A549 (cell line): ENCODE data around the gene TMEM82. TPM values are rescaled to one million over a fixed set of nuclear protein-coding genes. Genes with fewer than 3 reads are reported as not detected.

Experiments
- ATAC-seq, 2 experiments: fragments of 200-7000 bp in 1 of 2; fragments of >200 bp in 1 of 2; cut with Nextera tagmentation in 1 of 2; cut with Tn5 transposase in 1 of 2; 3 replicates each; pipeline versions ENCODE4 v1.8.0 to v1.9.1; 2018 to 2020; ENCODE audit warnings: mild to moderate bottlenecking in 1 of 2, moderate library complexity in 1 of 2
- CTCF ChIA-PET: fragments of 300-600 bp; sonication (Branson Sonifier 250); formaldehyde crosslinking; extraction: SDS; loops from one replicate; lab custom pipeline; 2021; ENCODE audit warnings: antibody characterized with exemption, inconsistent platforms; lab: Yijun Ruan, JAX
- POLR2A ChIA-PET: fragments of 350-600 bp; formaldehyde crosslinking; extraction: SDS; loops from one replicate; lab custom pipeline; 2021; ENCODE audit warnings: antibody characterized with exemption, inconsistent platforms; lab: Yijun Ruan, JAX
- DNase-seq, 2 experiments: peaks; one replicate each; pipeline versions ENCODE4 v3.0.0 to v3.0.0-alpha.2; 2011 to 2016; ENCODE audit warnings: low read depth in 1 of 2, low spot score in 1 of 2
- FAIRE-seq: peaks from 2 replicates; lab custom pipeline; 2011; peaks lifted over from hg19 to GRCh38; lab: Jason Lieb, UNC
- H3K27ac ChIP-seq, 2 experiments: fragments of >200 bp; sonication (Bioruptor Twin); formaldehyde crosslinking; 3 replicates each; pipeline ENCODE4 v1.5.1; 2016 to 2017
- H3K4me1 ChIP-seq: fragments of >200 bp; sonication (Bioruptor Twin); formaldehyde crosslinking; 3 replicates; pipeline ENCODE4 v1.6.1; 2016
- H3K4me2 ChIP-seq: fragments of >200 bp; sonication (Bioruptor Twin); formaldehyde crosslinking; 3 replicates; pipeline ENCODE4 v1.6.1; 2016
- H3K4me3 ChIP-seq: fragments of >200 bp; sonication (Bioruptor Twin); formaldehyde crosslinking; 3 replicates; pipeline ENCODE4 v1.5.1; 2016
- H3K9me3 ChIP-seq: fragments of >200 bp; sonication (Bioruptor Twin); formaldehyde crosslinking; 3 replicates; pipeline ENCODE4 v1.6.1; 2016
- BHLHE40 ChIP-seq: IDR thresholded peaks from 2 replicates; pipeline ENCODE4 v1.6.1; 2012; ENCODE audit warnings: low read depth, low read length, inconsistent platforms
- CBX8 ChIP-seq: fragments of 200-600 bp; sonication (generic); IDR thresholded peaks from 2 replicates; pipeline ENCODE4 v1.6.1; 2016
- EP300 ChIP-seq, 2 experiments: fragments of >200 bp; sonication (Bioruptor Twin); formaldehyde crosslinking; IDR thresholded peaks; 2 replicates in 1 of 2; 3 replicates in 1 of 2; pipeline ENCODE4 v1.6.1; 2016 to 2017
- JUNB ChIP-seq: fragments of >200 bp; sonication (Bioruptor Twin); formaldehyde crosslinking; IDR thresholded peaks from 2 replicates; pipeline ENCODE4 v1.6.1; 2016
- KDM5A ChIP-seq: fragments of 200-600 bp; sonication (generic); IDR thresholded peaks from 2 replicates; pipeline ENCODE4 v1.6.1; 2016; ENCODE audit warnings: antibody characterized with exemption, mild to moderate bottlenecking
- MAZ ChIP-seq: fragments of 150-350 bp; IDR thresholded peaks from 2 replicates; pipeline ENCODE4 v1.6.1; 2014; ENCODE audit warnings: antibody characterized with exemption, low read depth, low read length, borderline replicate concordance
- NPAS2 ChIP-seq: fragments of 250-450 bp; sonication (Bioruptor Pico); IDR thresholded peaks from 2 replicates; pipeline ENCODE4 v1.8.0; 2022; ENCODE audit warnings: mild to moderate bottlenecking, moderate library complexity, borderline replicate concordance
- NR3C1 ChIP-seq: fragments of >200 bp; sonication (Bioruptor Twin); formaldehyde crosslinking; IDR thresholded peaks from 3 replicates; pipeline ENCODE4 v1.6.1; 2017
- RARB ChIP-seq: fragments of 250-450 bp; sonication (Bioruptor Pico); IDR thresholded peaks from 2 replicates; pipeline ENCODE4 v1.8.0; 2021; ENCODE audit warnings: mild to moderate bottlenecking, moderate library complexity
- RCOR1 ChIP-seq: fragments of 150-350 bp; IDR thresholded peaks from 2 replicates; pipeline ENCODE4 v1.6.1; 2014; ENCODE audit warnings: antibody characterized with exemption, low read length, low read depth
- RNF2 ChIP-seq: fragments of 200-600 bp; sonication (generic); IDR thresholded peaks from 2 replicates; pipeline ENCODE4 v1.6.1; 2016; ENCODE audit warnings: low read depth, mild to moderate bottlenecking, antibody characterized with exemption, moderate library complexity, borderline replicate concordance
- SMC3 ChIP-seq: fragments of >200 bp; sonication (Bioruptor Twin); formaldehyde crosslinking; IDR thresholded peaks from 3 replicates; pipeline ENCODE4 v1.6.1; 2018; ENCODE audit warnings: inconsistent platforms
- SREBF2 ChIP-seq: fragments of 450-650 bp; IDR thresholded peaks from 2 replicates; pipeline ENCODE4 v1.6.1; 2014; ENCODE audit warnings: mild to moderate bottlenecking, moderate library complexity
- TFCP2L1 ChIP-seq: fragments of 250-450 bp; sonication (Bioruptor Pico); IDR thresholded peaks from 2 replicates; pipeline ENCODE4 v1.5.0; 2021; ENCODE audit warnings: mild to moderate bottlenecking
- ZC3H11A ChIP-seq: fragments of 450-650 bp; IDR thresholded peaks from 2 replicates; pipeline ENCODE4 v1.6.1; 2014; ENCODE audit warnings: antibody characterized with exemption, mild to moderate bottlenecking
- WGBS: methylation state at CpG from one replicate; pipeline ENCODE4 v1.1.6; 2017; ENCODE audit errors: missing lambda C conversion rate; 5-methylcytosine and 5-hydroxymethylcytosine counted together
- polyA plus RNA-seq, 4 experiments: library from polyadenylated mRNA; depleted of rRNA in 3 of 4; stranded (reverse); fragments of >200 nt; fragmentation: RNase III in 1 of 4; extraction: RNeasy Plus Mini Kit Qiagen cat#74134 plus additional on column Dnase treatment in 1 of 4; gene quantifications; 2 replicates in 3 of 4; 3 replicates in 1 of 4; pipeline ENCODE4 v1.2.3, GENCODE V29; 2011 to 2017
- TF ChIP-seq, protein P1 (sequence below): fragments of 450-650 bp; IDR thresholded peaks from 2 replicates; pipeline ENCODE4 v1.6.1; 2014; ENCODE audit warnings: antibody characterized with exemption
- TF ChIP-seq, protein P2 (sequence below): fragments of 250-450 bp; sonication (Bioruptor Pico); IDR thresholded peaks from 2 replicates; pipeline ENCODE4 v1.5.0; 2020; ENCODE audit warnings: low read depth, mild to moderate bottlenecking, moderate library complexity
- TF ChIP-seq, protein P3 (sequence below): fragments of >200 bp; sonication (Bioruptor Twin); formaldehyde crosslinking; IDR thresholded peaks from 3 replicates; pipeline ENCODE4 v1.5.1; 2016

Gene TMEM82
- polyA plus RNA-seq, 2 of the 4 experiments (the other 2 are of a cell fraction), result not detected

DNA sequence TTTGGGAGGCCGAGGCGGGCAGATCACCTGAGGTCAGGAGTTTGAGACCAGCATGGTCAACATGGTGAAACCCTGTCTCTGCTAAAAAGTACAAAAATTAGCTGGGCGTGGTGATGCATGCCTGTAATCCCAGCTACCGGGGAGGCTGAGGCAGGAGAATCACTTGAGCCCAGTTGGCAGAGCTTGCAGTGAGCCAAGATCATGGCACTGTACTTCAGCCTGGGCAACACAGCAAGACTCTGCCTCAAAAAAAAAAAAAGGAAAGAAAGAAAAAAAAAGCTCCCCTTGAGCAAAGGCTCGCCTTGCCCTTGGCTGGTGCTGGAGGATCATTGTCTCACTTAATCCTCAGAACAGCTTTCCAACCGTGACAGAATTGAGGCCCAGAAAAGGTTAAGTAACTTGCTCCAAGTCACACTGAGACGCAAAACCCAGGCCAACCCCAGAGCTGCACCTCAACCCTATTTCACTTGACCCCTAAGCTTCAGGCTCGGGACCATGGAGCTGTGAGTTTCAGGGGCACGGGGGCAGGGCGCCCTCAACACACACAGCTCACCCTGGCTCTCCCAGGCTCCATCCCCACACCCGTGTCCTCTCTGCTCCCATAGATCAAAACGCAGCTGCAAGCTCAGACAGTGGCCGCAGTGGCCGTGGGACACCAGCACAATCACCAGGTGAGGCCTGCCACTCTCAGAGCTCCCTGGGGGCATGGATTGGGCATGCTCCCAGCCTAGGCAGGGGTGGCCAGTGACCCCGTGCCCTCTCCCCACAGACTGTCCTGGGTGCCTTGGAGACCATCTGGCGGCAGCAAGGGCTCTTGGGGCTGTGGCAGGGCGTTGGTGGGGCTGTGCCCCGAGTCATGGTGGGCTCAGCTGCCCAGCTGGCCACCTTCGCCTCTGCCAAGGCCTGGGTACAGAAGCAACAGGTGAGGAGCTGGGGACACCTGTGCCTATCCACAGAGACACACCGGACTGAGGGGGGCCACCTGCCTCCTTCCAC, 4.7 kb upstream of the TMEM82 start:
- ATAC-seq, result no peak
- Histone ChIP-seq H3K9me3 (no peaks in the 10 kb centered on the region), H3K27ac (no peak overlapping the region), H3K4me2 (no peak overlapping the region), H3K4me1 (peaks cover 6% of the 10 kb centered on the region; the same call in 1 of the 3 replicates), H3K4me3 (no peak overlapping the region)
- 88% methylated on average over 12 of the region's 20 CpGs for WGBS
- ChIA-PET POLR2A (no interaction called here), CTCF (interaction anchor here (0.8 to 5.0 kb wide), 4 partner anchors 11 to 143 kb away, joined by 3 to 31 read pairs (median 4); no protein-coding TSS in a partner anchor)
- no peak for DNase-seq
- no peak for FAIRE-seq
- TF ChIP-seq SMC3 (no peak), NPAS2 (CRISPR knock-in tag) (no peak), CBX8 (no peak), ZC3H11A (no peak), NR3C1 (no peak), RCOR1 (no peak), KDM5A (no peak), MAZ (no peak), RNF2 (no peak), EP300 (IDR thresholded peaks at IDR 0.05) (no peak)
- TF ChIP-seq, protein P1, sequence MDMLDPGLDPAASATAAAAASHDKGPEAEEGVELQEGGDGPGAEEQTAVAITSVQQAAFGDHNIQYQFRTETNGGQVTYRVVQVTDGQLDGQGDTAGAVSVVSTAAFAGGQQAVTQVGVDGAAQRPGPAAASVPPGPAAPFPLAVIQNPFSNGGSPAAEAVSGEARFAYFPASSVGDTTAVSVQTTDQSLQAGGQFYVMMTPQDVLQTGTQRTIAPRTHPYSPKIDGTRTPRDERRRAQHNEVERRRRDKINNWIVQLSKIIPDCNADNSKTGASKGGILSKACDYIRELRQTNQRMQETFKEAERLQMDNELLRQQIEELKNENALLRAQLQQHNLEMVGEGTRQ, result no peak

DNA sequence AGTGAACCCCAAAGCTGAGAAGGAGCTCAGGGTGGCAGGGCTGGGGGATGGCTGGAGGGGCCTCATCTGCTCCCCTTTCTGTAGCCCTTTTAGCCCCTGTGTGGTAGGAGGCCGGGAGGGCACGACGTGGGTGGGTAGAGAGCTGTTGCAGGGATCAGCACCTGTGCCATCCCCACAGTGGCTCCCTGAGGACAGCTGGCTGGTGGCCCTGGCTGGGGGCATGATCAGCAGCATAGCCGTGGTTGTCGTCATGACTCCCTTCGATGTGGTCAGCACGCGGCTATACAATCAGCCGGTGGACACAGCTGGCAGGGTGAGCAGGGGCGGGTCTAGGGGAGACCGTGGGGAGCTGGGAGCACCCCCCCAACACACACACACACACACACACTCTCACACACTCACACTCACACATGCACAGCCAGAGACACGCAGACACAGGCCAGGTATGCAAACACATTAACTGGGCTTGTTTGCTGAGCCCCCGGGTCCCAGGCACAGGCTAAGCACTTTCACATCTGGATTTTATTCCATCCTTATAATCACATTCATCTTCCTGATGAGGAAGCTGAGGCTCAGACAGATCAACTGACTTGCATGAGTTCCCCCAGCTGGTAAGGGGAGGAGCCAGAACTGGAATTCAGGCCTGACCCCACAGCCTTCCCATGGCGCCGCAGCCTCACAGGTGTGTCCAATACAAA, 3.7 kb upstream of the TMEM82 start:
- Histone ChIP-seq H3K9me3 (no peaks in the 10 kb centered on the region), H3K4me1 (peaks cover 6% of the 10 kb centered on the region; the same call in 1 of the 3 replicates), H3K4me3 (no peak overlapping the region), H3K4me2 (no peak overlapping the region), H3K27ac (no peak overlapping the region)
- ChIA-PET POLR2A (no interaction called here), CTCF (interaction anchor here (1.2 to 5.0 kb wide), 4 partner anchors 10 to 143 kb away, joined by 4 to 31 read pairs (median 12); no protein-coding TSS in a partner anchor)
- 85% methylated on average over 7 of the region's 15 CpGs for WGBS
- ATAC-seq, result no peak
- no peak for FAIRE-seq
- DNase-seq, result no peak
- TF ChIP-seq JUNB (no peak), TFCP2L1 (CRISPR knock-in tag) (no peak)
- TF ChIP-seq, protein P2, sequence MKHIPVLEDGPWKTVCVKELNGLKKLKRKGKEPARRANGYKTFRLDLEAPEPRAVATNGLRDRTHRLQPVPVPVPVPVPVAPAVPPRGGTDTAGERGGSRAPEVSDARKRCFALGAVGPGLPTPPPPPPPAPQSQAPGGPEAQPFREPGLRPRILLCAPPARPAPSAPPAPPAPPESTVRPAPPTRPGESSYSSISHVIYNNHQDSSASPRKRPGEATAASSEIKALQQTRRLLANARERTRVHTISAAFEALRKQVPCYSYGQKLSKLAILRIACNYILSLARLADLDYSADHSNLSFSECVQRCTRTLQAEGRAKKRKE (CRISPR knock-in tag), result no peak

DNA sequence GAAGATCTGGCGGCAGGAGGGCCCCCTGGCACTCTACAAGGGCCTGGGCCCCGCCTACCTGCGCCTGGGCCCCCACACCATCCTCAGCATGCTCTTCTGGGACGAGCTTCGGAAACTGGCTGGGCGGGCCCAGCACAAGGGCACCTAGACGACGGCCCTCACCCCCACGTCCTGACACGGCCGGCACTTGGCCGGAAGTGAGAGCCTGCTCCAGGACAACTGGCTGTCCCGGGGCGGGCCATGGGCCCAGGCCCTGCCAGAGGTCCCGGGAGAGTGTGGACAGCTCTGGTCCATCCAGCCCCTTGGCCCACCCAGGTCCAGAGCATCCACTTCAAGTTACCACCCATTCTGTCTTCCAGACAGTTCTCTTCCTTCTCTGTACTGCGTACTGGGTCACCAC, 3.0 kb upstream of the TMEM82 start:
- 91% methylated on average over 4 of the region's 16 CpGs for WGBS
- H3K4me2 ChIP-seq, result no peak overlapping the region
- FAIRE-seq (no peak), ATAC-seq (no peak), DNase-seq (no peak)
- H3K9me3 ChIP-seq, result no peaks in the 10 kb centered on the region
- POLR2A ChIA-PET, result no interaction called here
- CTCF ChIA-PET, result interaction anchor here (2.0 to 5.0 kb wide), 5 partner anchors 8 to 144 kb away, joined by 5 to 31 read pairs (median 19); no protein-coding TSS in a partner anchor
- peaks cover 6% of the 10 kb centered on the region; the same call in 1 of the 3 replicates for H3K4me1 ChIP-seq
- no peak overlapping the region for H3K4me3 ChIP-seq
- no peak for TF ChIP-seq RCOR1
- no peak for TF ChIP-seq BHLHE40
- no peak for TF ChIP-seq MAZ
- TF ChIP-seq, protein P3, sequence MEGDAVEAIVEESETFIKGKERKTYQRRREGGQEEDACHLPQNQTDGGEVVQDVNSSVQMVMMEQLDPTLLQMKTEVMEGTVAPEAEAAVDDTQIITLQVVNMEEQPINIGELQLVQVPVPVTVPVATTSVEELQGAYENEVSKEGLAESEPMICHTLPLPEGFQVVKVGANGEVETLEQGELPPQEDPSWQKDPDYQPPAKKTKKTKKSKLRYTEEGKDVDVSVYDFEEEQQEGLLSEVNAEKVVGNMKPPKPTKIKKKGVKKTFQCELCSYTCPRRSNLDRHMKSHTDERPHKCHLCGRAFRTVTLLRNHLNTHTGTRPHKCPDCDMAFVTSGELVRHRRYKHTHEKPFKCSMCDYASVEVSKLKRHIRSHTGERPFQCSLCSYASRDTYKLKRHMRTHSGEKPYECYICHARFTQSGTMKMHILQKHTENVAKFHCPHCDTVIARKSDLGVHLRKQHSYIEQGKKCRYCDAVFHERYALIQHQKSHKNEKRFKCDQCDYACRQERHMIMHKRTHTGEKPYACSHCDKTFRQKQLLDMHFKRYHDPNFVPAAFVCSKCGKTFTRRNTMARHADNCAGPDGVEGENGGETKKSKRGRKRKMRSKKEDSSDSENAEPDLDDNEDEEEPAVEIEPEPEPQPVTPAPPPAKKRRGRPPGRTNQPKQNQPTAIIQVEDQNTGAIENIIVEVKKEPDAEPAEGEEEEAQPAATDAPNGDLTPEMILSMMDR, result no peak
- no peak for TF ChIP-seq SREBF2
- no peak for TF ChIP-seq RARB (CRISPR knock-in tag)
- no peak for TF ChIP-seq KDM5A
- TF ChIP-seq, all 56 proteins: peak for 0
- H3K27ac ChIP-seq, result no peak overlapping the region
